ENCODE results near the gene RIMKLA. TPM values are rescaled to one million over a fixed set of nuclear protein-coding genes. Genes with fewer than 3 reads are reported as not detected.

The RIMKLA gene
- total and polyA plus RNA-seq, 2 experiments from 2014 or later, result 4.1 to 6.6 TPM

GRCh38 chr1:42449256-42449655, 68.7 kb downstream of the RIMKLA start:
- H3K9me3 Mint-ChIP-seq, result no peaks in the 10 kb centered on the region
- no peaks in the 10 kb centered on the region for H3K4me1 Mint-ChIP-seq
- peaks cover 3% of the 10 kb centered on the region for H3K27me3 Mint-ChIP-seq (ENCODE audit: insufficient read depth, low read depth, poor library complexity)
- Histone ChIP-seq H3K79me2 (replicated peaks; ENCODE audit: insufficient read depth) (no peaks in the 10 kb centered on the region), H3K27ac (ENCODE audit: low read depth) (no peak overlapping the region), H3K4me1 (ENCODE audit: insufficient read depth) (peaks cover 8% of the 10 kb centered on the region), H3K27me3 (ENCODE audit: insufficient read depth) (no peaks in the 10 kb centered on the region), H3K4me2 (no peak overlapping the region), H3K4me3 (no peak overlapping the region), H2AFZ (peak overlapping the region; percentile 28; the same call in 1 of the 2 replicates), H3K9me2 (ENCODE audit: insufficient read depth) (no peaks in the 10 kb centered on the region), H3F3A (replicated peaks; ENCODE audit: low read depth) (no peaks in the 10 kb centered on the region), H4K20me1 (replicated peaks; ENCODE audit: insufficient read depth) (no peaks in the 10 kb centered on the region), H3K36me3 (ENCODE audit: insufficient read depth) (no peaks in the 10 kb centered on the region)
- H3K36me3 Mint-ChIP-seq (ENCODE audit: low read depth), result no peaks in the 10 kb centered on the region
- H3K27ac Mint-ChIP-seq, result no peak overlapping the region
- H3K4me3 Mint-ChIP-seq, result no peak overlapping the region
- no peak for DNase-seq (ENCODE audit: low spot score)
- ATAC-seq, result no peak
- TF ChIP-seq JUNB (IDR thresholded peaks at IDR 0.05; ENCODE audit: unreplicated experiment) (no peak), EZH2phosphoT487 (IDR thresholded peaks at IDR 0.05; ENCODE audit: unreplicated experiment) (no peak), ZNF462 (CRISPR knock-in tag; IDR thresholded peaks at IDR 0.05) (no peak), CREB1 (CRISPR knock-in tag; IDR thresholded peaks at IDR 0.05; ENCODE audit: low read depth) (no peak), EZH2 (IDR thresholded peaks at IDR 0.05; ENCODE audit: low read depth, unreplicated experiment) (no peak), ETS1 (IDR thresholded peaks at IDR 0.05) (no peak), ZNF114 (CRISPR knock-in tag; IDR thresholded peaks at IDR 0.05) (no peak)

Measured in GM23338 (cell line).